SJSA1 (cell line): ENCODE measurements around the gene LIMK2. TPM values are rescaled to one million over a fixed set of nuclear protein-coding genes. Genes with fewer than 3 reads are reported as not detected.

Experiments used
- DNase-seq, 2 experiments: peaks; one replicate each; pipeline ENCODE4 v3.0.0-alpha.2; 2015 to 2020; ENCODE audit warnings: low spot score in 2 of 2, low read depth in 1 of 2
- H3K27ac ChIP-seq: fragments of 250-450 bp; sonication (Bioruptor Pico); 2 replicates; pipeline ENCODE4 v1.5.1; 2020; ENCODE audit warnings: mild to moderate bottlenecking, moderate library complexity
- H3K27me3 ChIP-seq: fragments of 250-450 bp; sonication (Bioruptor Pico); replicated peaks from 2 replicates; pipeline ENCODE4 v1.5.1; 2020; ENCODE audit warnings: mild to moderate bottlenecking, moderate library complexity
- H3K36me3 ChIP-seq: fragments of 250-450 bp; sonication (Bioruptor Pico); 2 replicates; pipeline ENCODE4 v1.5.1; 2020; ENCODE audit warnings: mild to moderate bottlenecking
- H3K4me1 ChIP-seq: fragments of 250-450 bp; sonication (Bioruptor Pico); replicated peaks from 2 replicates; pipeline ENCODE4 v1.6.1; 2021; ENCODE audit warnings: mild to moderate bottlenecking
- H3K4me3 ChIP-seq: fragments of 250-450 bp; sonication (Bioruptor Pico); 2 replicates; pipeline ENCODE4 v1.5.1; 2020; ENCODE audit warnings: mild to moderate bottlenecking
- H3K9me3 ChIP-seq: fragments of 250-450 bp; sonication (Bioruptor Pico); replicated peaks from 2 replicates; pipeline ENCODE4 v1.5.1; 2020; ENCODE audit warnings: mild to moderate bottlenecking
- total RNA-seq: library from RNA; depleted of rRNA; stranded (reverse); fragments of >200 nt; shearing (Covaris generic); gene quantifications from 2 replicates; pipeline ENCODE4 v1.2.3, GENCODE V29; 2014

LIMK2 gene
- total RNA-seq, 1 experiment from 2014 or later, result 21.8 TPM

GRCh38 chr22:31288496-31289240, 76.6 kb downstream of the LIMK2 start:
- no peak overlapping the region for H3K27ac ChIP-seq
- no peaks in the 10 kb centered on the region for H3K36me3 ChIP-seq
- DNase-seq, result no peak
- H3K4me1 ChIP-seq, result peaks cover 16% of the 10 kb centered on the region
- no peaks in the 10 kb centered on the region for H3K27me3 ChIP-seq
- no peaks in the 10 kb centered on the region for H3K9me3 ChIP-seq
- H3K4me3 ChIP-seq, result no peak overlapping the region

- Histone ChIP-seq H3K9me3 (no peaks in the 10 kb centered on the region), H3K36me3 (no peaks in the 10 kb centered on the region), H3K4me1 (peaks cover 16% of the 10 kb centered on the region), H3K4me3 (no peak overlapping the region), H3K27ac (no peak overlapping the region), H3K27me3 (no peaks in the 10 kb centered on the region)
- DNase-seq, result no peak
Observed at GRCh38 chr22:31289344-31289743, 77.2 kb downstream of the LIMK2 start.

- Histone ChIP-seq H3K27me3 (no peaks in the 10 kb centered on the region), H3K4me3 (peak overlapping the region; percentile 51), H3K9me3 (no peaks in the 10 kb centered on the region), H3K27ac (peak overlapping the region; percentile 62), H3K4me1 (peaks cover 16% of the 10 kb centered on the region), H3K36me3 (no peaks in the 10 kb centered on the region)
- DNase-seq, result peak; percentile 85 to 88
Observed at GRCh38 chr22:31290494-31291471, 78.7 kb downstream of the LIMK2 start.

GRCh38 chr22:31291481-31292235, 79.6 kb downstream of the LIMK2 start:
- peak in 1 of 2 experiments; percentile 29 for DNase-seq
- H3K36me3 ChIP-seq, result no peaks in the 10 kb centered on the region
- no peak overlapping the region for H3K27ac ChIP-seq
- peak overlapping the region; percentile 19 for H3K4me3 ChIP-seq
- no peaks in the 10 kb centered on the region for H3K9me3 ChIP-seq
- no peaks in the 10 kb centered on the region for H3K27me3 ChIP-seq
- peaks cover 16% of the 10 kb centered on the region for H3K4me1 ChIP-seq

- peaks cover 16% of the 10 kb centered on the region for H3K4me1 ChIP-seq
- no peaks in the 10 kb centered on the region for H3K9me3 ChIP-seq
- DNase-seq, result peak; percentile 65 to 81
- no peaks in the 10 kb centered on the region for H3K36me3 ChIP-seq
- peak within 1 kb of the TSS; percentile 19 for H3K4me3 ChIP-seq
- no peaks in the 10 kb centered on the region for H3K27me3 ChIP-seq
- H3K27ac ChIP-seq, result no peak within 1 kb of the TSS
Observed at GRCh38 chr22:31292236-31292989, 80.3 kb downstream of the LIMK2 start, which contains the start of gene PIK3IP1. Gene PIK3IP1, minus strand, starts transcription at chr22:31292488. Its CDS starts 144 bp downstream, at chr22:31292344.

- Histone ChIP-seq H3K4me1 (peaks cover 16% of the 10 kb centered on the region), H3K27ac (no peak overlapping the region), H3K27me3 (no peaks in the 10 kb centered on the region), H3K4me3 (no peak overlapping the region), H3K9me3 (no peaks in the 10 kb centered on the region), H3K36me3 (no peaks in the 10 kb centered on the region)
- DNase-seq, result no peak
Observed at GRCh38 chr22:31295360-31295759, 83.3 kb downstream of the LIMK2 start.

GRCh38 chr22:31295831-31296657, 83.9 kb downstream of the LIMK2 start:
- H3K4me1 ChIP-seq, result peaks cover 13% of the 10 kb centered on the region
- no peak overlapping the region for H3K27ac ChIP-seq
- no peak for DNase-seq
- no peak overlapping the region for H3K4me3 ChIP-seq
- H3K9me3 ChIP-seq, result no peaks in the 10 kb centered on the region
- H3K27me3 ChIP-seq, result no peaks in the 10 kb centered on the region; the same call in 1 of the 2 replicates
- no peaks in the 10 kb centered on the region for H3K36me3 ChIP-seq

- DNase-seq, result no peak
- H3K9me3 ChIP-seq, result no peaks in the 10 kb centered on the region
- no peak overlapping the region for H3K27ac ChIP-seq
- H3K36me3 ChIP-seq, result no peaks in the 10 kb centered on the region
- no peak overlapping the region for H3K4me3 ChIP-seq
- H3K4me1 ChIP-seq, result no peaks in the 10 kb centered on the region
- peaks cover 9% of the 10 kb centered on the region for H3K27me3 ChIP-seq
Observed at GRCh38 chr22:31300896-31301295, 88.8 kb downstream of the LIMK2 start.

- DNase-seq, result no peak
- H3K27me3 ChIP-seq, result peaks cover 9% of the 10 kb centered on the region
- no peak overlapping the region for H3K27ac ChIP-seq
- no peaks in the 10 kb centered on the region for H3K4me1 ChIP-seq
- H3K9me3 ChIP-seq, result no peaks in the 10 kb centered on the region
- no peak overlapping the region for H3K4me3 ChIP-seq
- H3K36me3 ChIP-seq, result no peaks in the 10 kb centered on the region
Observed at GRCh38 chr22:31302006-31302405, 89.9 kb downstream of the LIMK2 start.

GRCh38 chr22:31302537-31302936, 90.4 kb downstream of the LIMK2 start:
- Histone ChIP-seq H3K4me1 (no peaks in the 10 kb centered on the region), H3K27ac (no peak overlapping the region), H3K9me3 (no peaks in the 10 kb centered on the region), H3K36me3 (no peaks in the 10 kb centered on the region), H3K4me3 (no peak overlapping the region), H3K27me3 (peaks cover 9% of the 10 kb centered on the region)
- no peak for DNase-seq

- H3K9me3 ChIP-seq, result no peaks in the 10 kb centered on the region
- H3K4me1 ChIP-seq, result no peaks in the 10 kb centered on the region
- H3K36me3 ChIP-seq, result no peaks in the 10 kb centered on the region
- no peak overlapping the region for H3K4me3 ChIP-seq
- no peak overlapping the region for H3K27ac ChIP-seq
- no peak for DNase-seq
- peaks cover 9% of the 10 kb centered on the region for H3K27me3 ChIP-seq
Observed at GRCh38 chr22:31305194-31305593, 93.1 kb downstream of the LIMK2 start.

- H3K36me3 ChIP-seq, result no peaks in the 10 kb centered on the region
- no peaks in the 10 kb centered on the region for H3K27me3 ChIP-seq
- H3K4me3 ChIP-seq, result no peak overlapping the region
- H3K27ac ChIP-seq, result no peak overlapping the region
- no peak for DNase-seq
- no peaks in the 10 kb centered on the region for H3K9me3 ChIP-seq
- no peaks in the 10 kb centered on the region for H3K4me1 ChIP-seq
Observed at GRCh38 chr22:31308181-31308580, 96.1 kb downstream of the LIMK2 start.
